MG63 (cell line): Measurements from ENCODE around the gene ARHGAP26. TPM values are rescaled to one million over a fixed set of nuclear protein-coding genes. Genes with fewer than 3 reads are reported as not detected.

ENCODE experiments used
- DNase-seq: peaks from one replicate; pipeline ENCODE4 v3.0.0-alpha.2; 2020
- H3K27me3 ChIP-seq: fragments of 250-450 bp; sonication (Bioruptor Pico); 2 replicates; pipeline ENCODE4 v1.5.1; 2020; ENCODE audit warnings: mild to moderate bottlenecking, moderate library complexity
- H3K36me3 ChIP-seq: fragments of 250-450 bp; sonication (Bioruptor Pico); 2 replicates; pipeline ENCODE4 v1.5.1; 2020; ENCODE audit warnings: mild to moderate bottlenecking, moderate library complexity
- H3K4me3 ChIP-seq: fragments of 250-450 bp; sonication (Bioruptor Pico); 2 replicates; pipeline ENCODE4 v1.5.1; 2020; ENCODE audit warnings: mild to moderate bottlenecking, moderate library complexity
- H3K9me3 ChIP-seq: fragments of 250-450 bp; sonication (Bioruptor Pico); 2 replicates; pipeline ENCODE4 v1.5.1; 2020; ENCODE audit warnings: mild to moderate bottlenecking, moderate library complexity
- total RNA-seq: library from RNA; depleted of rRNA; stranded (reverse); fragments of >200 nt; shearing (Covaris generic); gene quantifications from 2 replicates; pipeline ENCODE4 v1.2.3, GENCODE V29; 2014; ENCODE audit warnings: low replicate concordance

ARHGAP26 gene
- total RNA-seq, 1 experiment from 2014 or later: 1.3 TPM

- H3K4me3 ChIP-seq: no peak overlapping the region
- no peaks in the 10 kb centered on the region for H3K36me3 ChIP-seq
- no peaks in the 10 kb centered on the region for H3K27me3 ChIP-seq
- H3K9me3 ChIP-seq: no peaks in the 10 kb centered on the region
- no peak for DNase-seq
Observed at GRCh38 chr5:143247134-143247815, 477.1 kb downstream of the ARHGAP26 start.

GRCh38 chr5:143248391-143248790, 478.2 kb downstream of the ARHGAP26 start:
- Histone ChIP-seq H3K27me3 (no peaks in the 10 kb centered on the region), H3K36me3 (no peaks in the 10 kb centered on the region), H3K9me3 (no peaks in the 10 kb centered on the region), H3K4me3 (no peak overlapping the region)
- DNase-seq: no peak

GRCh38 chr5:143248822-143249579, 478.8 kb downstream of the ARHGAP26 start:
- DNase-seq: peak; percentile 41
- H3K9me3 ChIP-seq: no peaks in the 10 kb centered on the region
- H3K27me3 ChIP-seq: no peaks in the 10 kb centered on the region
- H3K4me3 ChIP-seq: no peak overlapping the region
- H3K36me3 ChIP-seq: no peaks in the 10 kb centered on the region

GRCh38 chr5:143249851-143250250, 479.7 kb downstream of the ARHGAP26 start:
- Histone ChIP-seq H3K4me3 (no peak overlapping the region), H3K9me3 (no peaks in the 10 kb centered on the region), H3K36me3 (no peaks in the 10 kb centered on the region), H3K27me3 (no peaks in the 10 kb centered on the region)
- DNase-seq: no peak

GRCh38 chr5:143251190-143251589, 481.0 kb downstream of the ARHGAP26 start:
- DNase-seq: no peak

GRCh38 chr5:143251946-143252345, 481.8 kb downstream of the ARHGAP26 start:
- no peaks in the 10 kb centered on the region for H3K27me3 ChIP-seq
- no peak for DNase-seq
- no peaks in the 10 kb centered on the region for H3K9me3 ChIP-seq
- no peak overlapping the region for H3K4me3 ChIP-seq
- no peaks in the 10 kb centered on the region for H3K36me3 ChIP-seq

More at GRCh38 chr5:143251190-143251589, 481.0 kb downstream of the ARHGAP26 start:
- no peaks in the 10 kb centered on the region for H3K9me3 ChIP-seq
- no peaks in the 10 kb centered on the region for H3K36me3 ChIP-seq
- H3K27me3 ChIP-seq: no peaks in the 10 kb centered on the region
- H3K4me3 ChIP-seq: no peak overlapping the region

- DNase-seq: no peak
- H3K27me3 ChIP-seq: no peaks in the 10 kb centered on the region
- H3K36me3 ChIP-seq: no peaks in the 10 kb centered on the region
Observed at GRCh38 chr5:143254819-143255218, 484.6 kb downstream of the ARHGAP26 start.

GRCh38 chr5:143258559-143259253, 488.5 kb downstream of the ARHGAP26 start:
- Histone ChIP-seq H3K4me3 (no peak overlapping the region), H3K27me3 (no peaks in the 10 kb centered on the region), H3K9me3 (peaks cover 10% of the 10 kb centered on the region), H3K36me3 (no peaks in the 10 kb centered on the region)
- DNase-seq: no peak

More at GRCh38 chr5:143254819-143255218, 484.6 kb downstream of the ARHGAP26 start:
- no peaks in the 10 kb centered on the region for H3K9me3 ChIP-seq
- H3K4me3 ChIP-seq: no peak overlapping the region

- DNase-seq: no peak
- H3K9me3 ChIP-seq: peaks cover 10% of the 10 kb centered on the region
- H3K36me3 ChIP-seq: no peaks in the 10 kb centered on the region
- H3K4me3 ChIP-seq: no peak overlapping the region
- H3K27me3 ChIP-seq: no peaks in the 10 kb centered on the region
Observed at GRCh38 chr5:143259254-143259605, 489.1 kb downstream of the ARHGAP26 start.

GRCh38 chr5:143261748-143262392, 491.7 kb downstream of the ARHGAP26 start:
- no peak for DNase-seq
- H3K36me3 ChIP-seq: no peaks in the 10 kb centered on the region
- H3K27me3 ChIP-seq: no peaks in the 10 kb centered on the region
- no peak overlapping the region for H3K4me3 ChIP-seq
- H3K9me3 ChIP-seq: peaks cover 18% of the 10 kb centered on the region

- Histone ChIP-seq H3K27me3 (no peaks in the 10 kb centered on the region), H3K9me3 (peaks cover 20% of the 10 kb centered on the region), H3K36me3 (no peaks in the 10 kb centered on the region), H3K4me3 (no peak overlapping the region)
- DNase-seq: peak; percentile 80
Observed at GRCh38 chr5:143262393-143263174, 492.4 kb downstream of the ARHGAP26 start.

GRCh38 chr5:143263272-143263810, 493.2 kb downstream of the ARHGAP26 start:
- no peak for DNase-seq
- no peaks in the 10 kb centered on the region for H3K27me3 ChIP-seq
- no peaks in the 10 kb centered on the region for H3K36me3 ChIP-seq
- H3K4me3 ChIP-seq: no peak overlapping the region
- H3K9me3 ChIP-seq: peaks cover 26% of the 10 kb centered on the region

- H3K36me3 ChIP-seq: no peaks in the 10 kb centered on the region
- H3K4me3 ChIP-seq: no peak overlapping the region
- H3K9me3 ChIP-seq: peaks cover 42% of the 10 kb centered on the region
- DNase-seq: no peak
- no peaks in the 10 kb centered on the region for H3K27me3 ChIP-seq
Observed at GRCh38 chr5:143265995-143266394, 495.8 kb downstream of the ARHGAP26 start.

GRCh38 chr5:143267186-143267585, 497.0 kb downstream of the ARHGAP26 start:
- no peak for DNase-seq

GRCh38 chr5:143268388-143268787, 498.2 kb downstream of the ARHGAP26 start:
- peaks cover 31% of the 10 kb centered on the region for H3K9me3 ChIP-seq
- H3K36me3 ChIP-seq: no peaks in the 10 kb centered on the region
- DNase-seq: no peak
- H3K27me3 ChIP-seq: no peaks in the 10 kb centered on the region
- H3K4me3 ChIP-seq: no peak overlapping the region

More at GRCh38 chr5:143267186-143267585, 497.0 kb downstream of the ARHGAP26 start:
- Histone ChIP-seq H3K36me3 (no peaks in the 10 kb centered on the region), H3K4me3 (no peak overlapping the region), H3K27me3 (no peaks in the 10 kb centered on the region), H3K9me3 (peaks cover 33% of the 10 kb centered on the region)

- Histone ChIP-seq H3K36me3 (peaks cover 9% of the 10 kb centered on the region; the same call in 1 of the 2 replicates), H3K4me3 (no peak overlapping the region), H3K27me3 (no peaks in the 10 kb centered on the region), H3K9me3 (peaks cover 26% of the 10 kb centered on the region)
- no peak for DNase-seq
Observed at GRCh38 chr5:143271431-143271830, 501.3 kb downstream of the ARHGAP26 start.
